Activated T-helper 9 cell treated with anti-CD3 and anti-CD28 coated beads, Interleukin-2, amount 50 U/mL, for 16 hours (primary cell): ENCODE data around the gene ZBTB8OS.

ENCODE experiments used
- DNase-seq: peaks from one replicate; pipeline ENCODE4 v3.0.0-alpha.2; 2020; ENCODE audit warnings: low read depth

The ZBTB8OS gene

GRCh38 chr1:32611859-32612188, 38.5 kb downstream of the ZBTB8OS start:
- no peak for DNase-seq

GRCh38 chr1:32609180-32609579, 41.2 kb downstream of the ZBTB8OS start:
- DNase-seq: no peak

GRCh38 chr1:32606565-32607371, 43.6 kb downstream of the ZBTB8OS start:
- no peak for DNase-seq

- DNase-seq: no peak
These were observed 44.5 kb downstream of the ZBTB8OS start for GRCh38 chr1:32605711-32606424.

- no peak for DNase-seq
These were observed 50.3 kb downstream of the ZBTB8OS start for GRCh38 chr1:32600034-32600433.

- DNase-seq: no peak
These were observed 57.4 kb downstream of the ZBTB8OS start for GRCh38 chr1:32592943-32593342.

- DNase-seq: no peak
These were observed 69.9 kb downstream of the ZBTB8OS start for GRCh38 chr1:32580348-32581017.
